NT2/D1 (cell line): Measurements from ENCODE around the gene HOXD3.

ENCODE experiments used
- DNase-seq: peaks from one replicate; pipeline ENCODE4 v3.0.0-alpha.2; 2011; ENCODE audit warnings: low read depth, low spot score
- H3K27me3 ChIP-seq: 2 replicates; pipeline ENCODE4 v1.6.0; 2011; ENCODE audit warnings: mild to moderate bottlenecking; ENCODE audit not compliant: insufficient read length, insufficient read depth
- H3K36me3 ChIP-seq: 2 replicates; pipeline ENCODE4 v1.6.1; 2011; ENCODE audit warnings: mild to moderate bottlenecking, low read length, mixed read lengths; ENCODE audit not compliant: insufficient read depth, insufficient read length
- H3K4me1 ChIP-seq: 2 replicates; pipeline ENCODE4 v1.5.1; 2011; ENCODE audit not compliant: insufficient read depth, insufficient read length
- H3K4me3 ChIP-seq: 2 replicates; pipeline ENCODE4 v1.5.1; 2011; ENCODE audit warnings: low read depth; ENCODE audit not compliant: insufficient read length
- H3K9ac ChIP-seq: 2 replicates; pipeline ENCODE4 v1.6.0; 2011; ENCODE audit warnings: low read depth; ENCODE audit not compliant: insufficient read length
- H3K9me3 ChIP-seq: 2 replicates; pipeline ENCODE4 v1.5.1; 2011; ENCODE audit warnings: mild to moderate bottlenecking, low read length; ENCODE audit not compliant: insufficient read depth
- SUZ12 ChIP-seq: IDR thresholded peaks from 2 replicates; pipeline ENCODE4 v1.6.1; 2011; ENCODE audit not compliant: insufficient read length, insufficient read depth; ENCODE audit errors: extremely low read depth
- YY1 ChIP-seq: IDR thresholded peaks from 2 replicates; pipeline ENCODE4 v1.6.1; 2011; ENCODE audit not compliant: insufficient read length, insufficient read depth
- ZNF274 ChIP-seq: IDR thresholded peaks from 2 replicates; pipeline ENCODE4 v1.6.1; 2011; ENCODE audit warnings: mild to moderate bottlenecking, low read depth, low read length

The HOXD3 gene

DNA sequence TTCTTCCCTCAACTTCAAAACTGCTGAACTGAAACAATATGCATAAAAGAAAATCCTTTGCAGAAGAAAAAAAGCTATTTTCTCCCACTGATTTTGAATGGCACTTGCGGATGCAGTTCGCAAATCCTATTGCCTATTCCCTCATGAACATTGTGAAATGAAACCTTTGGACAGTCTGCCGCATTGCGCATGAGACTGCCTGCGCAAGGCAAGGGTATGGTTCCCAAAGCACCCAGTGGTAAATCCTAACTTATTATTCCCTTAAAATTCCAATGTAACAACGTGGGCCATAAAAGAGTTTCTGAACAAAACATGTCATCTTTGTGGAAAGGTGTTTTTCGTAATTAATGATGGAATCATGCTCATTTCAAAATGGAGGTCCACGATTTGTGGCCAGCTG, 19.2 kb upstream of the HOXD3 start:
- Histone ChIP-seq H3K9ac (no peak overlapping the region), H3K27me3 (peaks cover 89% of the 10 kb centered on the region), H3K36me3 (no peaks in the 10 kb centered on the region), H3K4me1 (peaks cover 3% of the 10 kb centered on the region), H3K4me3 (no peak overlapping the region), H3K9me3 (no peaks in the 10 kb centered on the region)
- TF ChIP-seq SUZ12 (no peak), YY1 (no peak), ZNF274 (no peak)
- no peak for DNase-seq

DNA sequence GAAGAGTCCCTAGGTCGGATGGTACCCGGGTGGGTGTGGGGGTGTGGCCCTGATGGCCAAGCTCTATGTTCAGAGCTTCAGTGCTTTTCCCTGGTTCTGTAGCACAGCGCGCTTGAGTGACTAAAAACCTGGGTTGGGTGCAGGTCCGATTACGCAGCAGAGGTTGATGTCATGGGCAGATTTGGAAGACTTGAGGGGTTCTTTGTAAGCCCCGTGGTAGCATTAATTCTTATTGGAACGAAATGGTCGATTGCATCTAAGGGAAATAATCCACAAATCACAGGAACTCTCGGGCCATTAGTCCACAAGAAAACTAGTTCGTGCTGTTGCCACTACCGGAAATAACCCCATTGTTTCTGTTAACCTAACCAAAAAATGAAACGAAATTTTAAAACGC, 18.6 kb upstream of the HOXD3 start:
- no peaks in the 10 kb centered on the region for H3K9me3 ChIP-seq
- no peak overlapping the region for H3K4me3 ChIP-seq
- no peaks in the 10 kb centered on the region for H3K36me3 ChIP-seq
- H3K9ac ChIP-seq, result no peak overlapping the region
- no peak for TF ChIP-seq SUZ12
- no peak for TF ChIP-seq ZNF274
- TF ChIP-seq YY1, result no peak
- H3K27me3 ChIP-seq, result peaks cover 89% of the 10 kb centered on the region
- no peak for DNase-seq
- H3K4me1 ChIP-seq, result peaks cover 3% of the 10 kb centered on the region

DNA sequence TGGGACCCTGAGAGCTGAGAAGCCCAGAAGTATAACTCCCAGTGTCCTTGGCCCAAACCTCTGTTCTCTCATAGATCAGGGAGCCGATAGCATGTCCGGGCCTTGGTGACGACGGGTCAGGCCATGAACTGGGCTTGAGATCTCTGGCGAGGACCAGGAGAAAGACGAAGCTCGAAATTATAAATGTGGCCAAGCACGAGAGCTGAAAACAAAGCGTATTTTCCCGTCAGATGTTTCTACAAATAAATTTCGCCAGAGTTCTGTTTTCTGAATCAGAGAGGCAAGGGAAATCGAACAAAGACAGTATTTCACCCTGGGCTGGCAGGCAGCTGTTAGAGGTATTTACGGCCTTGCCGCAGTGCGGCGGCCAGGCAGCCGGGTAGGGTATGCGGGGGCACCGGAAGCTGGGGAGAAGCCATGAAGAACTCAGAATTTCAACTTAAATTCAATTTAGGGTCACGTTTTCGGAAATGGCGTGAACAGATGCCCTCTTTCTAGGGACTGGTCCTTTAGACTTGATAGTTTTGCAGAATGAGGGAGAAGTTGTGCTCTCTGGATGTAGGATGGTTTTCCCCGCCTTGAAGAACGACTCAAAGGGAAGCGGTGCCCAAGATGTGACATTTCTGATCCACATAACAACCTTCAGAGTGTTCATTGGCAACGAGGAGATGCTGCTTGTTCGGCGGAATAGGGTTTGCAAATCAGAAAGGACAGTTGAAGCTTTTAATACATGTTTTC, 18.0 kb upstream of the HOXD3 start:
- H3K9me3 ChIP-seq, result no peaks in the 10 kb centered on the region
- H3K9ac ChIP-seq, result no peak overlapping the region
- no peak for DNase-seq
- peaks cover 3% of the 10 kb centered on the region for H3K4me1 ChIP-seq
- H3K4me3 ChIP-seq, result no peak overlapping the region
- TF ChIP-seq ZNF274, result no peak
- no peak for TF ChIP-seq SUZ12
- no peak for TF ChIP-seq YY1
- H3K36me3 ChIP-seq, result no peaks in the 10 kb centered on the region
- peaks cover 89% of the 10 kb centered on the region for H3K27me3 ChIP-seq

DNA sequence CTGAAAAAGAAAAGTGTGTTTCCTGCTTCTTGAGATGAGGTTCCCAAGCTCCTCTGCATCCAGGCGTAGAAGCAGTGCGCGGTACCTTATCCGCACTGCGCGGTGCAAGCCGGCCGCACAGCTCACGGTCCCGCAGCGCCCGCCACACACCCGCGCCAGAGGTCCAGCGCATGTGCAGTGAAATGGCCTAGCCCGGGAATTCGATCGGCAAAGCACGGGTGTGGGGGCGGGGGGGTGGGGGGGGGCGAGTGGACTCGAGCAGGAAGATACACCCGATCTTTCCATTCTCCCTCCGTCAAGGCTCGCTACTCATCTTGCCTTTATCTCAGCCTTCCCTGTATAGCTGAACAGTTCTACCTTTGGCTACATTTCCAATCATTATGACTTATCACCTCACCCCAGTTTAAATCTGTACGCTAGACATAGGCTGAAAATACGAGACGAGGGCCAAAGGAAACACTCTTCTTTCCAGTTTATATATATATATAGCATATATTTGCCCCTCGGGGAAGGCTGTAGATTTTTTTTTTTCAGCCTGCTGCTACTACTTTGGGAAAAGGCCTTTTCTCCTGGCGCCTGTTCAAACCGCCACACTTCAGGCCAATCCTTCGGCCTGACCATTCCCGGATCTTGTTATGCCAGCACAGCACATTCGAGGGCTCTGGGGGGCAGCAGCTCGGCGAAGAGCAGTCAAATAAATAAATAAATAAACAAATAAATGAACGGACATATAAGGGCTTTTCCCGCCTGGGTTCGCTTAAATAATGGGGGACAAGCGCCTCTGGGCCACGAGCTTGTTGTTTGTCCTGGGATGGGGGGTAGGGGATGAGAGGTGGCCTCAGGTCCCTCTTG, 17.2 kb upstream of the HOXD3 start:
- Histone ChIP-seq H3K36me3 (no peaks in the 10 kb centered on the region), H3K9me3 (no peaks in the 10 kb centered on the region), H3K9ac (peak overlapping the region; percentile 82), H3K27me3 (peaks cover 89% of the 10 kb centered on the region), H3K4me3 (peak overlapping the region; percentile 54), H3K4me1 (peaks cover 3% of the 10 kb centered on the region)
- TF ChIP-seq ZNF274 (no peak), SUZ12 (no peak)
- DNase-seq, result no peak

DNA sequence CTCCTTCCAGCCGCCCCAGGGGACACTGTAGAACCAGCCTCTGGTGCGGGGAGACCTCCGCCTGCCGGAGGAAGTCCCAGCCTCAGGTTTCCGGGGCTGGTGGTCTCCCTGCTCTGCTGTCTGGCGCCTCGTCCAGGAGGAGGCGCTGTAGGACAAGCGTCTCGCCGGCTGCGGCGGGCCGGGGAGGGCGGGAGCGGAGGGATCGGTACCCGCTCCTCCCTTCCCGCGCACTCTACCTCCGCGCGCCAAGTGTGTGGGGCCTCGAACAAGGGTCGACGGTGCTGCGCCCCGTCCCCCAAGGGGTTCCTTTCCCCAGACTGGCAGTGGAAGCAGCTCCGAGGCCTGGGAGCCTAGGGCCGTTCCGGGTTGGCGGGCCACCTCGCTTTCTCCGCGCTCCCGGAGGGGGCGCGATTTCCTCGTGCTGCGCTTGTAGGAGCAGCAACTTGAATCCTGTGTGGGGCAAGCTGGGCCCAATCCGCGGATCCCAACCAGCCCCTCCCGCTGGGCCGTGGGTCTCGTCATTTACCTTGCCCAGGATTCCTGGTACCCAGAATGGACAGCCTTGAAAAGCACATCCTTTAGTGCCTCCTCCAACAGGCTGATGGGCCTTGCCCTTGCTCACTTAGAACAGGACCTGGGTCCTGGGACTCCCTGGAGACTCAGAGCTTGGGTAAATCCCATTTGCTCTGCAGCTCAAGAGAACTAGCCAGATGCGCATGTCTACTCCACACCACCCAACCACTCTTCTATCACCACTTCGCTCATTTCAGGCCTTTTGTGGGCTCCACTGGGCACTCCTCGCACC, 16.4 kb upstream of the HOXD3 start:
- no peak for TF ChIP-seq SUZ12
- no peak for TF ChIP-seq ZNF274
- TF ChIP-seq YY1, result no peak
- H3K4me1 ChIP-seq, result peaks cover 2% of the 10 kb centered on the region
- H3K4me3 ChIP-seq, result peak overlapping the region; percentile 54
- H3K9ac ChIP-seq, result peak overlapping the region; percentile 82
- no peaks in the 10 kb centered on the region for H3K9me3 ChIP-seq
- H3K36me3 ChIP-seq, result no peaks in the 10 kb centered on the region
- H3K27me3 ChIP-seq, result peaks cover 89% of the 10 kb centered on the region
- DNase-seq, result peak; percentile 69

DNA sequence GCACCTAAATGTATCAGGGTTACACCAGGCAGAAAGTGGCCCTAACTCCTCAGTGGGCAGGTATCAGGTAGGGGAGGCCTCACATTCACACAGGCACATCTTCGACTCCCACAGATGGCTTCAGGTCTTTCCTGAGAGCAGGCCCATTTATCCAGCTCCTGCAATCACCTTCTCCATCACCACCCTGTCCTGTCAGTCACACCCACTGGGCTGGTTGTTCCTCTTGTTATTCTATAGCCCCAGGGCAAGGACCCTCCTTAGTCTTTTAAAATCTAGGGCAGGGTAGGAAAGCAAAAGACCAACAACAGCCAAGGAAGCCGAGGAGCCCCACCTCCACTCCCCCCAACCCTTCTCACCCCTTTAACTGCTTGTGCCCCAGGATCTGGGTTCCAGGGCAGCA, 14.8 kb upstream of the HOXD3 start:
- H3K27me3 ChIP-seq, result peaks cover 89% of the 10 kb centered on the region
- no peak for TF ChIP-seq ZNF274
- no peak for TF ChIP-seq YY1
- TF ChIP-seq SUZ12, result no peak

More for the DNA sequence above, 14.8 kb upstream of the HOXD3 start:
- no peaks in the 10 kb centered on the region for H3K4me1 ChIP-seq
- H3K9me3 ChIP-seq, result no peaks in the 10 kb centered on the region
- DNase-seq, result no peak
- H3K9ac ChIP-seq, result no peak overlapping the region
- H3K36me3 ChIP-seq, result no peaks in the 10 kb centered on the region
- H3K4me3 ChIP-seq, result no peak overlapping the region
